ENCODE results near the gene ACBD4. TPM values are rescaled to one million over a fixed set of nuclear protein-coding genes. Genes with fewer than 3 reads are reported as not detected.

Gene ACBD4
- total and polyA plus RNA-seq, 2 of the 13 experiments (the other 11 are each of a cell fraction or from before 2014, with no cell fraction given): 16.1 to 26.9 TPM

- TF ChIP-seq NONO (IDR thresholded peaks at IDR 0.05): no peak
- TF ChIP-seq NONO (CRISPR knock-in tag; conservative IDR thresholded peaks at IDR 0.05): peak; percentile 51
- TF ChIP-seq GABPB1 (CRISPR knock-in tag; IDR thresholded peaks at IDR 0.05): peak; percentile 49; the same call in 1 of the 2 replicates
- TF ChIP-seq SAP130 (CRISPR knock-in tag; IDR thresholded peaks at IDR 0.05; ENCODE audit: low read depth): peak; percentile 59; the same call in 1 of the 2 replicates
- TF ChIP-seq ZBTB33 (CRISPR knock-in tag; IDR thresholded peaks at IDR 0.05): peak; percentile 88
- TF ChIP-seq MLX (CRISPR knock-in tag; IDR thresholded peaks at IDR 0.05): 0 out of 2 replicates have a peak, but pooled peaks have one; percentile 9
- no peak for TF ChIP-seq JUNB (CRISPR knock-in tag; IDR thresholded peaks at IDR 0.05; ENCODE audit: borderline replicate concordance)
- no peak for TF ChIP-seq HMG20A (CRISPR knock-in tag; IDR thresholded peaks at IDR 0.05; ENCODE audit: borderline replicate concordance)
- no peak for TF ChIP-seq ZUFSP (CRISPR knock-in tag; IDR thresholded peaks at IDR 0.05; ENCODE audit: borderline replicate concordance)
- TF ChIP-seq ZNF256 (CRISPR knock-in tag; conservative IDR thresholded peaks at IDR 0.05): 0 out of 2 replicates have a peak, but pooled peaks have one; percentile 63
- TF ChIP-seq ZNF839 (CRISPR knock-in tag; IDR thresholded peaks at IDR 0.05; ENCODE audit: borderline replicate concordance): peak; percentile 95; the same call in 1 of the 2 replicates
- TF ChIP-seq AGO1 (IDR thresholded peaks at IDR 0.05; ENCODE audit: low read depth, low read length, poor library complexity, severe bottlenecking): no peak
- TF ChIP-seq EZH2 (conservative IDR thresholded peaks at IDR 0.05; ENCODE audit: low read depth, low read length): no peak
- no peak for TF ChIP-seq ZBTB34 (CRISPR knock-in tag; IDR thresholded peaks at IDR 0.05)
- TF ChIP-seq NFATC3 (CRISPR knock-in tag; IDR thresholded peaks at IDR 0.05): no peak; the same call in 1 of the 2 replicates
- TF ChIP-seq ZNF570 (CRISPR knock-in tag; IDR thresholded peaks at IDR 0.05; ENCODE audit: borderline replicate concordance): no peak
- TF ChIP-seq SIX1 (CRISPR knock-in tag; IDR thresholded peaks at IDR 0.05; ENCODE audit: borderline replicate concordance): no peak
- no peak for TF ChIP-seq DPF2 (CRISPR knock-in tag; IDR thresholded peaks at IDR 0.05; ENCODE audit: borderline replicate concordance, low read depth)
- no peak for TF ChIP-seq TEAD2 (CRISPR knock-in tag; IDR thresholded peaks at IDR 0.05)
- no peak; the same call in 1 of the 2 replicates for TF ChIP-seq ATRX (CRISPR knock-in tag; IDR thresholded peaks at IDR 0.05; ENCODE audit: borderline replicate concordance)
- no peak for TF ChIP-seq SP140L (CRISPR knock-in tag; IDR thresholded peaks at IDR 0.05; ENCODE audit: borderline replicate concordance)
Observed at GRCh38 chr17:45132572-45133463, 2.7 kb upstream of the ACBD4 start (continued).
